Activated B cell treated with CpG ODN at 0.5 μM for 24 hours (primary cell): Measurements from ENCODE around the gene TMEM144. TPM values are rescaled to one million over a fixed set of nuclear protein-coding genes. Genes with fewer than 3 reads are reported as not detected.
"Not testable (repeated sequence)": the region's sequence is repeated elsewhere in the genome, so short reads cannot be mapped to it uniquely, and the experiment has no call there.

Experiments used
- ATAC-seq: fragments of 200-7000 bp; cut with Tn5 transposase; one replicate; pipeline ENCODE4 v1.10.0; 2021; ENCODE audit warnings: low read depth, mild to moderate bottlenecking, moderate library complexity
- CTCF ChIA-PET: fragments of 350-600 bp; sonication (Branson Sonifier 250); formaldehyde crosslinking; loops from one replicate; lab custom pipeline; 2021; ENCODE audit warnings: antibody characterized with exemption; lab: Charles Lee
- POLR2A ChIA-PET: fragments of 350-600 bp; sonication (Branson Sonifier 250); formaldehyde crosslinking; loops from one replicate; lab custom pipeline; 2021; ENCODE audit warnings: antibody characterized with exemption; lab: Charles Lee
- DNase-seq: peaks from one replicate; pipeline ENCODE4 v3.0.0; 2022
- H3K27ac Mint-ChIP-seq: one replicate; pipeline ENCODE4 v1.8.0; 2020; ENCODE audit warnings: mixed read lengths
- H3K27me3 Mint-ChIP-seq: one replicate; pipeline ENCODE4 v1.8.0; 2021; ENCODE audit warnings: mixed read lengths
- H3K36me3 Mint-ChIP-seq: one replicate; pipeline ENCODE4 v1.8.0; 2021; ENCODE audit warnings: low read depth, mixed read lengths
- H3K4me1 Mint-ChIP-seq: one replicate; pipeline ENCODE4 v1.8.0; 2021; ENCODE audit warnings: mixed read lengths
- H3K4me3 Mint-ChIP-seq: one replicate; pipeline ENCODE4 v1.8.0; 2020; ENCODE audit warnings: mild to moderate bottlenecking, mixed read lengths
- H3K9me3 Mint-ChIP-seq: one replicate; pipeline ENCODE4 v1.8.0; 2020; ENCODE audit warnings: mixed read lengths
- intact Hi-C: fragments of 100-400 bp; cut with micrococcal nuclease; formaldehyde crosslinking; loops from one replicate; pipeline ENCODE4 v1.15.1; 2024
- total RNA-seq: library from RNA; stranded (reverse); gene quantifications from 2 replicates; pipeline ENCODE4 v1.2.3, GENCODE V29; 2022
- TF ChIP-seq, protein P1 (sequence below): fragments of 200-600 bp; IDR thresholded peaks from one replicate; pipeline ENCODE4 v1.8.0; 2022; ENCODE audit warnings: antibody characterized with exemption, mild to moderate bottlenecking

Gene TMEM144
- total RNA-seq, 1 donor from 2014 or later: not detected

DNA sequence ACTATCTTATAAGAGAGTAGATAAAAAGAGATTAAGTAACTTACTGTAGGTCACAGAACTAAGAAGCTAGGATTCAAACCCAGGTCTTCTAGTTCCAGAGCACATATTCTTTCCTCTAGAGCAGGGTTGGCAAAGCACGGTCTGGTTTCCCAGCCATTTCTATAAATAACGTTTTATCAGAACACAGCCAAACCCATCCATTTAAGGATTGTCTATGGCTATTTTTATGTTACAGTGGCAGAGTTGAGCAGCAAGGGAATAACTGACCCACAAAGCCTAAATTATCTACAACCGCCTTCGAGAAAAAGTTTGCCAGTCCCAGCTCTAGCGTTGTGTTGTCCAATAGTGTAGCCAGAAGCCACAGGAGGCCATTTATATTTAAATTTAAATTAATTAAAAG lies 7.5 kb downstream of the TMEM144 start:
- ChIA-PET CTCF (no interaction called here), POLR2A (no interaction called here)
- no peaks in the 10 kb centered on the region for H3K9me3 Mint-ChIP-seq
- ATAC-seq (no peak), DNase-seq (no peak)
- intact Hi-C loops: no loop called here
- TF ChIP-seq, protein P1, sequence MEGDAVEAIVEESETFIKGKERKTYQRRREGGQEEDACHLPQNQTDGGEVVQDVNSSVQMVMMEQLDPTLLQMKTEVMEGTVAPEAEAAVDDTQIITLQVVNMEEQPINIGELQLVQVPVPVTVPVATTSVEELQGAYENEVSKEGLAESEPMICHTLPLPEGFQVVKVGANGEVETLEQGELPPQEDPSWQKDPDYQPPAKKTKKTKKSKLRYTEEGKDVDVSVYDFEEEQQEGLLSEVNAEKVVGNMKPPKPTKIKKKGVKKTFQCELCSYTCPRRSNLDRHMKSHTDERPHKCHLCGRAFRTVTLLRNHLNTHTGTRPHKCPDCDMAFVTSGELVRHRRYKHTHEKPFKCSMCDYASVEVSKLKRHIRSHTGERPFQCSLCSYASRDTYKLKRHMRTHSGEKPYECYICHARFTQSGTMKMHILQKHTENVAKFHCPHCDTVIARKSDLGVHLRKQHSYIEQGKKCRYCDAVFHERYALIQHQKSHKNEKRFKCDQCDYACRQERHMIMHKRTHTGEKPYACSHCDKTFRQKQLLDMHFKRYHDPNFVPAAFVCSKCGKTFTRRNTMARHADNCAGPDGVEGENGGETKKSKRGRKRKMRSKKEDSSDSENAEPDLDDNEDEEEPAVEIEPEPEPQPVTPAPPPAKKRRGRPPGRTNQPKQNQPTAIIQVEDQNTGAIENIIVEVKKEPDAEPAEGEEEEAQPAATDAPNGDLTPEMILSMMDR: no peak
- H3K36me3 Mint-ChIP-seq: no peaks in the 10 kb centered on the region
- H3K27me3 Mint-ChIP-seq: no peaks in the 10 kb centered on the region
- H3K4me1 Mint-ChIP-seq: no peaks in the 10 kb centered on the region
- no peak overlapping the region for H3K27ac Mint-ChIP-seq
- H3K4me3 Mint-ChIP-seq: no peak overlapping the region

DNA sequence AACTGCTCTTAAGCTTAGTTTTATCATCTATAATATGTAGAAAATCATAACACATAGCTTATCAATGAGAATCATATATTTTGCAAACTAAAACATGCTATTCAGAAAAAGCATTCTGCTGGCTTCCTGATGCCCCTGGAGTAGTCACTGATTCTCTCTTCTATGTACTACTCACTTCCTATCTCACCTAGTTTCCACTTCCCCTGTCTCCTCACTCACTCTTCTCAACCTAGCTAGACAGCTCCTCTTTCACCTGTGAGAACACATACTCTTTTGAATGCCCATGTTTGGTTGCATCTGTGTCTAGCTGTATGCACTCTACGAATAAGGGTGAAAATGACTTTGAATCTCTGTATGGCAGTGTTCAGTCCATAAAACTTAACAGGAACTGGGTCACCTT lies 9.3 kb downstream of the TMEM144 start:
- H3K9me3 Mint-ChIP-seq: no peaks in the 10 kb centered on the region
- TF ChIP-seq, protein P1: no peak
- no peak overlapping the region for H3K4me3 Mint-ChIP-seq
- no peaks in the 10 kb centered on the region for H3K36me3 Mint-ChIP-seq
- no peaks in the 10 kb centered on the region for H3K4me1 Mint-ChIP-seq
- ATAC-seq (no peak), DNase-seq (no peak)
- H3K27ac Mint-ChIP-seq: no peak overlapping the region
- ChIA-PET CTCF (no interaction called here), POLR2A (no interaction called here)
- intact Hi-C loops: no loop called here
- H3K27me3 Mint-ChIP-seq: no peaks in the 10 kb centered on the region

DNA sequence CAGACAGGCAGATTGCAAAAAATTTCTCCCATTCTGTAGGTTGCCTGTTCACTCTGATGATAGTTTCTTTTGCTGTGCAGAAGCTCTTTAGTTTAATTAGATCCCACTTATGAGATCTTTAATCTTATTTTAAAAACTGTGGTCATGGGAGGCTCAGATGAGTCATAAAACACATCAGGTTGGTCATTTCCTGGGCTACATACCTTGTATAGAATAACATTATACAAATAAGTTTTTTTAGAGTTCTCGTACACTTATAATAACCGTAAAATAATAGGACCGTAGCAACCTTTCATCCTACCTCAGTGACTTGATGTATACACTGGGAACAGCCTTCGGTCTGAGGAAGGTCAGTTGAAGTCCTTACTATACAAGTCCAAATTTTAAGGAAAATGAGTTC lies 14.0 kb downstream of the TMEM144 start:
- ATAC-seq, CTCF ChIA-PET, H3K4me3 Mint-ChIP-seq, H3K4me1 Mint-ChIP-seq, H3K27me3 Mint-ChIP-seq, H3K9me3 Mint-ChIP-seq, POLR2A ChIA-PET, intact Hi-C loops, H3K36me3 Mint-ChIP-seq, DNase-seq, H3K27ac Mint-ChIP-seq: not testable (repeated sequence)

DNA sequence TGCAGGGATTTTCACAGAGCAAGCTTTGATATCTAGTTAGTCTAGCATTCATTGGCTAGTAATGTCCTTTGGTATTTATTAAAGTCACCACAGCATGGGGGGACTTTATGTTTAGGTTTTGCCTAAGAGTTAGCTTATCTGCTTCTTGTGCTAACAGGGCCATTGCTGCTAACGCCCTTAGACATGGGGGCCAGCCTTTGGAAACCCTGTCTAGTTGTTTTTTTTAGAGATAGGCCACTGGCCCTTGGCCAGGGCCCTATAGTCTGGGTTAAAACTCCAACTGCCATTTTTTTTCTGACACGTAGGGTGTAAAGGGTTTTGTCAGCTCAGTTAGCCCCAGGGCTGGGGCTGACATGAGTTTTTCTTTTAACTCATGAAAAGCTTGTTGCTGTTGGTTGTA lies 14.7 kb downstream of the TMEM144 start:
- ATAC-seq, H3K9me3 Mint-ChIP-seq, intact Hi-C loops, H3K4me1 Mint-ChIP-seq, H3K27ac Mint-ChIP-seq, H3K36me3 Mint-ChIP-seq, CTCF ChIA-PET, H3K27me3 Mint-ChIP-seq, POLR2A ChIA-PET, DNase-seq, H3K4me3 Mint-ChIP-seq: not testable (repeated sequence)

DNA sequence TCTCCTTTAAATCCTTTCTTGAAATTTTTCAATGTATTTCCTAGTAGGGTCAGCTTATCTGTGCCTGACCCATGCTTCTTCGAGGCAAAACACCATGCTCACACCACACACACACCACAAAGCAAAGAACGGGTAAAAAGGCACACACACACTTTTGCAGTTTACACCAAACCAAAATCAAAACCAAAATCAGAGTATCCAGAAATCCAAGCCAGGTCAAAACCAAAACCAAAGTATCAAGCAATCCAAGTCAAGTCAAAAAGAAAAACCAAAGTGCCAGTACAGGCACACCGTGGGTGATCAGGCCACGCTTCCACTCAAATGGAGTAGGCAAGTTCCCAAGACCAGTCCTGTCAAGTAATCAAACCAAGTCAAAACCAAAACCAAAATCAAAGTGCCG lies 17.6 kb downstream of the TMEM144 start:
- H3K9me3 Mint-ChIP-seq, H3K36me3 Mint-ChIP-seq, H3K4me3 Mint-ChIP-seq, H3K27ac Mint-ChIP-seq, CTCF ChIA-PET, ATAC-seq, DNase-seq, H3K4me1 Mint-ChIP-seq, H3K27me3 Mint-ChIP-seq, intact Hi-C loops, POLR2A ChIA-PET: not testable (repeated sequence)

DNA sequence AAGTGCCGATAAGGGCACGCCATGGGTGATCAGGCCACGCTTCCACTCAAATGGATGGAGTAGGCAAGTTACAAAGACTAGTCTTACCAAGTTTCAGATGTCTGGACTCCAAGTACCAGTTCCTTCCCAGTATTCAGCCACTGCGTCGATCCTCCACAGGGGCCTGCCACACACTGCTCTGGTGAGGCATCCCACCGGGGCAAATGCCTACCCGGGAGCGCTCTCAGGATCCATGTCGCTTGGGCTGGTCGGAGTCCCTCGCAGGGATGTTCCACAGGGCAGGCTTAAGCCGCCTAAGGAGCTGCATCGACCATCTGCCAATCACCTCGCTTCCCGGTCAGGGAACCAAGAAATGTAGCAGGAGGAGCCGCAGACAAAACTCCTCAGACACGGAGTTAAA lies 18.1 kb downstream of the TMEM144 start:
- H3K36me3 Mint-ChIP-seq, POLR2A ChIA-PET, ATAC-seq, H3K27ac Mint-ChIP-seq, H3K27me3 Mint-ChIP-seq, intact Hi-C loops, H3K4me1 Mint-ChIP-seq, H3K9me3 Mint-ChIP-seq, DNase-seq, H3K4me3 Mint-ChIP-seq, CTCF ChIA-PET: not testable (repeated sequence)

DNA sequence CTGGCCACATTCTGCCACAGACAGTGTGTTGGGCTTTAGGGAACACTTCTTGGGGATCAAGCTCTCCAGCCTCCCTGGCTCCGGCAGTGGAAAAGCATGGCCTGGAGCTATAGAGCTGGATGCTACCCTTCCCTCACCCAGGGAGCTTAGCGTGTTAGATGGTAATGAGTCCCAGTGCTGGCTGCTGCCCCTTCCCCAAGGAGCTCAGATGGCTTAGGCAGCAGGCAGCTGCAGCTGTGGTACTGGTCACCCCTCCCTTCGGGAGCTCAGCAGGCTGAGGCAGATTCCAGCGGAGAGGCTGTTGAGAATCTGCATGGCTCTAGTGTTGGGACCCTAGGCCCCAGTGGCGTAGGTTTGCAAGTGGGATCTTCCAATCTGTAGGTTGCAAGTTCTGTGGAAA lies 19.5 kb downstream of the TMEM144 start:
- ChIA-PET CTCF (no interaction called here), POLR2A (no interaction called here)
- Mint-ChIP-seq H3K27ac (no peak overlapping the region), H3K9me3 (peaks cover 5% of the 10 kb centered on the region), H3K4me3 (no peak overlapping the region), H3K27me3 (no peaks in the 10 kb centered on the region), H3K36me3 (no peaks in the 10 kb centered on the region), H3K4me1 (no peaks in the 10 kb centered on the region)
- intact Hi-C loops: no loop called here
- ATAC-seq: no peak
- DNase-seq: no peak
- TF ChIP-seq, protein P1: no peak
